Gastroesophageal sphincter (tissue), 4 donors: Measurements from ENCODE around the gene SERTAD1. TPM values are rescaled to one million over a fixed set of nuclear protein-coding genes. Genes with fewer than 3 reads are reported as not detected.
"Not testable (repeated sequence)": the region's sequence is repeated elsewhere in the genome, so short reads cannot be mapped to it uniquely, and the experiment has no call there.

Source experiments
- ATAC-seq: fragments of 150-250 bp; one replicate; pipeline ENCODE4 v1.9.1; 2016; ENCODE audit warnings: mild to moderate bottlenecking, moderate library complexity
- H3K27ac ChIP-seq, 4 donors: fragments of 200-600 bp; sonication (generic) in 3 of 4; 1 replicate in 3 of 4; 2 replicates in 1 of 4; pipeline ENCODE4 v1.5.1; 2016 to 2019
- H3K27me3 ChIP-seq: fragments of 200-600 bp; sonication (generic); one replicate; pipeline ENCODE4 v1.5.1; 2019
- H3K36me3 ChIP-seq, 2 donors: fragments of 200-600 bp; sonication (generic); one replicate each; pipeline ENCODE4 v1.5.1; 2019; ENCODE audit warnings: control low read depth in 1 of 2
- H3K4me1 ChIP-seq, 3 donors: fragments of 200-600 bp; sonication (generic); 1 replicate in 2 of 3; 2 replicates in 1 of 3; pipeline ENCODE4 v1.5.1; 2016 to 2019; ENCODE audit warnings: control low read depth in 2 of 3
- H3K4me3 ChIP-seq, 2 donors: fragments of 200-600 bp; sonication (generic); one replicate each; pipeline ENCODE4 v1.5.1; 2019; ENCODE audit warnings: mild to moderate bottlenecking in 1 of 2, moderate library complexity in 1 of 2
- H3K9me3 ChIP-seq, 3 donors: fragments of 200-600 bp; sonication (generic); one replicate each; pipeline ENCODE4 v1.5.1; 2017 to 2019; ENCODE audit warnings: control low read depth in 2 of 3
- CTCF ChIP-seq, 4 experiments: fragments of 200-600 bp in 2 of 4; fragments of 450-650 bp in 2 of 4; sonication (generic) in 1 of 4; IDR thresholded peaks; one replicate each; pipeline ENCODE4 v1.5.1; 2017 to 2019; ENCODE audit warnings: antibody characterized with exemption in 4 of 4, mild to moderate bottlenecking in 2 of 4, moderate library complexity in 2 of 4
- EP300 ChIP-seq: sonication (generic); formaldehyde crosslinking; IDR thresholded peaks from one replicate; pipeline ENCODE4 v1.6.1; 2017; ENCODE audit warnings: antibody characterized with exemption, mild to moderate bottlenecking
- POLR2A ChIP-seq, 2 donors: fragments of 450-650 bp; IDR thresholded peaks; one replicate each; pipeline ENCODE4 v1.6.1; 2017; ENCODE audit warnings: antibody characterized with exemption in 2 of 2, mild to moderate bottlenecking in 2 of 2, moderate library complexity in 1 of 2
- POLR2AphosphoS5 ChIP-seq: sonication (generic); formaldehyde crosslinking; IDR thresholded peaks from one replicate; pipeline ENCODE4 v1.6.1; 2017; ENCODE audit warnings: antibody characterized with exemption
- WGBS, 2 donors: methylation state at CpG; one replicate each; pipeline ENCODE4 v1.1.5; 2018; ENCODE audit warnings: low coverage in 1 of 2; 5-methylcytosine and 5-hydroxymethylcytosine counted together
- total RNA-seq, 4 donors: library from RNA; depleted of rRNA; stranded (reverse); fragments of >200 nt; gene quantifications; one replicate each; pipeline ENCODE4 v1.1.0, GENCODE V29; 2016

Gene SERTAD1
- total RNA-seq, 4 donors from 2014 or later = 16.6 to 22.1 (median 18.9) TPM

- H3K4me3 ChIP-seq = no peak overlapping the region
- H3K9me3 ChIP-seq = no peaks in the 10 kb centered on the region
- H3K27ac ChIP-seq = no peak overlapping the region
- no peak for TF ChIP-seq CTCF (IDR thresholded peaks at IDR 0.05)
- no peak for TF ChIP-seq POLR2A (IDR thresholded peaks at IDR 0.05)
- no peak for TF ChIP-seq EP300
- no peak for TF ChIP-seq POLR2AphosphoS5
- 60 to 100% methylated on average over 1 of the region's 3 CpGs for WGBS, 2 donors
- peaks cover 0 to 15% (median 0%) of the 10 kb centered on the region in 3 donors for H3K4me1 ChIP-seq
- H3K27me3 ChIP-seq = no peaks in the 10 kb centered on the region
- no peak for ATAC-seq
- peaks cover 0 to 54% of the 10 kb centered on the region in 2 donors for H3K36me3 ChIP-seq
Observed at GRCh38 chr19:40458597-40458974, 32.8 kb upstream of the SERTAD1 start.

GRCh38 chr19:40457953-40458596 is 32.3 kb upstream of the SERTAD1 start:
- Histone ChIP-seq H3K27ac (no peak overlapping the region), H3K4me3 (no peak overlapping the region), H3K27me3 (no peaks in the 10 kb centered on the region), H3K4me1 (peaks cover 0 to 10% (median 0%) of the 10 kb centered on the region in 3 donors), H3K36me3 (peaks cover 0 to 59% of the 10 kb centered on the region in 2 donors), H3K9me3 (no peaks in the 10 kb centered on the region)
- WGBS, 2 donors = no CpG with 5 or more reads among the region's 27 CpGs
- no peak for ATAC-seq
- no peak for TF ChIP-seq POLR2AphosphoS5
- no peak for TF ChIP-seq CTCF (IDR thresholded peaks at IDR 0.05)
- TF ChIP-seq POLR2A (IDR thresholded peaks at IDR 0.05) = no peak
- no peak for TF ChIP-seq EP300

- TF ChIP-seq EP300 = no peak
- no peak for TF ChIP-seq POLR2A (IDR thresholded peaks at IDR 0.05)
- no peak for TF ChIP-seq CTCF (IDR thresholded peaks at IDR 0.05)
- TF ChIP-seq POLR2AphosphoS5 = no peak
- Histone ChIP-seq H3K27ac (no peak overlapping the region), H3K4me1 (peaks cover 0 to 9% (median 0%) of the 10 kb centered on the region in 3 donors), H3K9me3 (no peaks in the 10 kb centered on the region), H3K36me3 (peaks cover 0 to 62% of the 10 kb centered on the region in 2 donors), H3K27me3 (no peaks in the 10 kb centered on the region), H3K4me3 (no peak overlapping the region)
- ATAC-seq = no peak
- 90% methylated on average over 4 to 5 of the region's 5 CpGs for WGBS, 2 donors
Observed at GRCh38 chr19:40457048-40457447, 31.3 kb upstream of the SERTAD1 start.

GRCh38 chr19:40453943-40454342 is 28.2 kb upstream of the SERTAD1 start:
- not testable (repeated sequence) for H3K4me1 ChIP-seq, H3K9me3 ChIP-seq, ATAC-seq, H3K27me3 ChIP-seq, H3K27ac ChIP-seq, H3K4me3 ChIP-seq
- 87 to 91% methylated on average over 5 of the region's 6 CpGs for WGBS, 2 donors
- peaks cover 0 to 79% of the 10 kb centered on the region in 2 donors for H3K36me3 ChIP-seq

DNA sequence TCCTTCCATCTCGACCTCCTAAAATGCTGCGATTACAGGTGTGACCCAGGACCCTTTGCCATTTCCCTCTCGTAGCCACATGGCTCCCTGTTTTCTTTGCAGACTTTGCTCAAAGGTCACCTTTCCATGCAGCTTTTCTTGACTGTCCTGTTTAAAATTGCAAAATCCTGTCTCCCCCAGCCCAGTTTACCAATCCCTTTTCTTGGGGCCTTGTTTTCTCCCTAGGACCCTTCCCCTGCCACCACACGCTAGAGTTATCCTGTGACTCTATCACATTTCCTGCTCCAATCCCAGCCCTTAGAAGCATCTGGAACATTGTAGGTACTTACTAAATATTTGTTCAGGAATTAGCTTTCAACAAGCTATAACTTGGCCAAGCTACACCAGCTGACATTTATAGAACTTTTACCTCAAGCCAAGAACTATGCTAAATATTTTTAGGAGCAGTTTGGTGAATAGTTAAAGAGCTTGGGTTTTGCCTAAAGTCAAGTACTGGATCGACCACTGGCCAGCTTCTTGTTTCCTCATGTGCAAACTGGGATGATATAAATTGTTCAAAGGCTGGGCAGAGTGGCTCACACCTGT is 27.5 kb upstream of the SERTAD1 start:
- Histone ChIP-seq H3K27me3 (no peaks in the 10 kb centered on the region), H3K4me3 (no peak overlapping the region), H3K36me3 (peaks cover 0 to 82% of the 10 kb centered on the region in 2 donors), H3K4me1 (no peaks in the 10 kb centered on the region), H3K27ac (no peak overlapping the region), H3K9me3 (no peaks in the 10 kb centered on the region)
- WGBS, 2 donors = 73 to 83% methylated on average over 5 of the region's 5 CpGs
- no peak for ATAC-seq
- TF ChIP-seq CTCF (IDR thresholded peaks at IDR 0.05) (no peak), POLR2A (IDR thresholded peaks at IDR 0.05) (no peak), EP300 (no peak), POLR2AphosphoS5 (no peak)
